ENCODE results near the gene HPD.
"Not testable (repeated sequence)": the region's sequence is repeated elsewhere in the genome, so short reads cannot be mapped to it uniquely, and the experiment has no call there.

The HPD gene

DNA sequence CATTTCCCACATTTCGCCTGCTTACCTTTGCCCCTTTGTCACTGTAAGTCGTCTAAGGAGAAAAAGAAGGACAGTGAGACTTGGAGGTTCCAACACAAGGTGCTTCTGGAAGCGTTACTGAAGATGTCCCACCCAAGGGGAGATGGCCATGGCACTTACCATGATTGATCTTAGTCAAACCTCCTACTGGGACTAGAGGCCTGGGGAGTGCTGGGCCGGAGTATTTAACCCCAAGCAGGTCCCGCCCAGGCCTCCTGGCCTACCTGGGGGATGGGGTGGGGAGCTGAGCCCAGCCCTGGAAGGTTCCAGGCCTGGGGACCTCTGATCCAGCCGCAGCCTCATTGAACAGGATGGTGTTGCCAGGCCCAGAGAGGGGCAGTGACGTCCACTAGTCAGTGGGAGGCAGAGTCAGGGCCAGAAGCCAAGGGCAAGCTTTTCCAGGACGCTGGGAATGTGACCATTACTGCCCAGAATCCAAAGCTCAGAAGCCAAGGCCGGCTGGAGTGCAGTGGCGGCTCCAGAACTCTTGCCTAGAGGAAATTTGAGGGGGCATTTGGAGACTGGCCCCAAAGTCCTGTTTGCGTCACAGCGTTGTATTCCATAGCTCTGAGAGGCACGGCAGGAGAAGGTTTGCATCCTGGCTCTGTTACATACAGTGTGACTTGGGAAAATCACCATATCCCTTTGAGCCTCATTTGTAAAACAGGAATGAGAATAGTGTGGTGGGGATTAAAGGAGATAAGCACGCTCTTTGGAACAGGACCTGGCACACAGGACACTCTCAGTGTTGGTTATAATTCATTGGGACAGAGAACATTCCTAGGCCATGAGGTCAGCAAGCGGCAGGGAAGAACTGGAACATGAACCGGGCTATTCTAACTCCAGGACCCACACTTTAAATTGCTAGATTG, at the start of gene HPD:
TSS of gene HPD (minus strand) at position 198 of the 911 bp plus-strand sequence. CDS start at position 162, 36 bp downstream.
- no peak for DNase-seq (ENCODE audit: low read depth)

DNA sequence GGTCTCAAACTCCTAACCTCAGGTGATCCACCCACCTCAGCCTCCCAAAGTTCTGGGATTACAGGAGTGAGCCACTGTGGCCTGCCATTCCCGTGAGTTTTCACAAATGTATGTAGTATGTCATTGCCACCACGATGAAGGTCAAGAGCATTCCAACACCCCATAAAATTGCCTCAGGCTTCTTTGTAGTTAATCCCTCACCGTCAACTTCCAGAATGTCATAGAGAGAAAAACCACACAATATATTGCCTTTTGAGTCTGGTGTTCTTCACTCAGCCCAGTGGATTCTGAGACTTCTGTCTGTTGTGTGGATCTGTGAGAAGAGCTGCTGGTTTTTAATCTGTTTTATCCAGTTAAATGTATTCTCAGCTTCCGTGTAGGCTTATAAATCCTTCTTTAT, 47.1 kb upstream of the HPD start:
- no peak for DNase-seq (ENCODE audit: low read depth)

DNA sequence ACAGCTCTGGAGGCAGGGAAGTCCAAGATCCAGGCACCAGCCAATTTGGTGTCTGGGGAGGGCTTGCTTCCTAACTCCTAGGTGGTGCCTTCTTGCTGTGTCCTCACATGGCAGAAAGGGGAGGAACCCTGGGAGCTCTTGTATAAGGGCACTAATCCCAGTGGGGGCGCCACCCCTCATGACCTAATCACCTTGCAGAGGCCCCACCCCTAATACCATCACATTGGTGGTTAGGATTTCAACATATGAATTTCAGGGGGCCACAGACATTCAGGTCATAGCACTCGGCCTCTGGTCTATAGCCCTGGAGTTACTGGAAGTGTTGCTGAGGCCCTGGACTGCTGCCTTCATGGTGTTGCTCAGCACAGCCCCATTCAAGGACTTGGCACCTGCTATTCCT, 44.5 kb upstream of the HPD start:
- no peak for DNase-seq (ENCODE audit: low read depth)

DNA sequence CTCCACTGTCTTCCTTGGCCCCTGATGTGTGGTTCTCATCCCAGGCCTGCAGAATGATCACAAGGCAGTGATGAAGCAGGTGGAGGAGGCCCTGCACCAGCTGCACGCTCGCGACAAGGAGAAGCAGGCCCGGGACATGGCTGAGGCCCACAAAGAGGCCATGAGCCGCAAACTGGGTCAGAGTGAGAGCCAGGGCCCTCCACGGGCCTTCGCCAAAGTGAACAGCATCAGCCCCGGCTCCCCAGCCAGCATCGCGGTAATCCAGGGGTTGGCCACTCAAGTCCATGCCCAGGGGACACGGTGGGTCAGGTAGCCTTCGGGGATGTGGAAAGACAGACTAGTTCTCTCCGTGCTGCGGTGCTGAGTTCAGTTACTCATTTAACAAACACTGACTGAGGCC, 40.9 kb upstream of the HPD start:
- DNase-seq (ENCODE audit: low read depth), result no peak

DNA sequence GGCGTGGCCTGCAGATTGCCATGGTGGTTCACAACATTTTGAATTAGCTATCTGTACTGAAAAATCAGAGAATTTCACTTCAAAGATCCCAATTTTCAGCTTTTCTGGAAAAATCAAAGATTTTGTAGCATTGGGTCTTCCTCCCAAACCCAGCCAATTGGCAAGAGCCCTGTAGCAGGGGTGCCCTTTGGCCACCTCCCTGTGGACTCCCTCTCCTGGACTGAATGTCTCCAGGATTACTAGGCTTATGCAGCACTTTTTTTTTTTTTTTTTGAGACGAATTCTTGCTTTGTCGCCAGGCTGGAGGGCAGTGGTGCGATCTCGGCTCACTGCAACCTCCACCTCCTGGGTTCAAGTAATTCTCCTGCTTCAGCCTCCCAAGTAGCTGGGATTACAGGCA, 39.6 kb upstream of the HPD start:
- DNase-seq (ENCODE audit: low read depth), result no peak

DNA sequence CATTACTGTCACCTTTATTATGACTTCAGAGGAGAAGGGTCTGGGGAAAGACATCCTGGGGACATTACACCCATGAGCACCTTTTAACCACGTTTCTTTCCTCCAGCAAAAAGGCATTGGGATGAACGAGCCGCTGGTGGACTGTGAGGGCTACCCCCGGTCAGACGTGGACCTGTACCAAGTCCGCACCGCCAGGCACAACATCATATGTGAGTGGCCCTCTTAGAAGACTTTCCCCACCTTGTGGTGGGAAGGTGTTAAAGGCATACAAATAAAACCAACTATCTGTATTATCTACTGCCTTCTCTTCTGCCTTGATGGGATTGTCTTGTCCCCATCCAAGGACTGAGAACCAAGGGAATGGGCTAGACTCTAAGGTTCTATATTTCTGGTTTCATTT, 36.0 kb upstream of the HPD start:
- no peak for DNase-seq (ENCODE audit: low read depth)

DNA sequence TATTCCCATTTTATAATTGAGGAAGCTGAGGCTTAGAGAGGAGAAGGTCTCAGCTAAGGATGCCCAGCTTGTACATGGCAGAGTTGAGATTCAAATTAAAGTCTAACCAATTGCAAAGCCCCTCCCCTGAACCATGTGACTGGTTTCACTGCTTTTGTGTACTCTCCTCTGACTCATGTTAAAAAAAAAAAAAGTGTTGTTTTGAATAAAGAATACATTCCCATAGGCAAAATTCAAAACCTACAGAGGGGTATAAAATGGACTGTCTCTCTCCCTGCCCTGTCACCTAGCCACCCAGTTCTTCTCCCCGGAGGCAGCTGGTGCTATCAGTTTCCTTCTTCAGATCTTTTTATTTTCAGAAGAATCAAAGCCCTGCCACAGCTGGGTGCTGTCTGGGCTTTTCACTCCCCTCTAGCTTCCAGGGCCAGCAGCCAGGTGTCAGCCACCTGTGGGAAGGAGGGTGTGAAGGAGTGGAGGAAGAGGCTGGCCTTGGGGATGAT, 35.4 kb upstream of the HPD start:
- no peak for DNase-seq (ENCODE audit: low read depth)

DNA sequence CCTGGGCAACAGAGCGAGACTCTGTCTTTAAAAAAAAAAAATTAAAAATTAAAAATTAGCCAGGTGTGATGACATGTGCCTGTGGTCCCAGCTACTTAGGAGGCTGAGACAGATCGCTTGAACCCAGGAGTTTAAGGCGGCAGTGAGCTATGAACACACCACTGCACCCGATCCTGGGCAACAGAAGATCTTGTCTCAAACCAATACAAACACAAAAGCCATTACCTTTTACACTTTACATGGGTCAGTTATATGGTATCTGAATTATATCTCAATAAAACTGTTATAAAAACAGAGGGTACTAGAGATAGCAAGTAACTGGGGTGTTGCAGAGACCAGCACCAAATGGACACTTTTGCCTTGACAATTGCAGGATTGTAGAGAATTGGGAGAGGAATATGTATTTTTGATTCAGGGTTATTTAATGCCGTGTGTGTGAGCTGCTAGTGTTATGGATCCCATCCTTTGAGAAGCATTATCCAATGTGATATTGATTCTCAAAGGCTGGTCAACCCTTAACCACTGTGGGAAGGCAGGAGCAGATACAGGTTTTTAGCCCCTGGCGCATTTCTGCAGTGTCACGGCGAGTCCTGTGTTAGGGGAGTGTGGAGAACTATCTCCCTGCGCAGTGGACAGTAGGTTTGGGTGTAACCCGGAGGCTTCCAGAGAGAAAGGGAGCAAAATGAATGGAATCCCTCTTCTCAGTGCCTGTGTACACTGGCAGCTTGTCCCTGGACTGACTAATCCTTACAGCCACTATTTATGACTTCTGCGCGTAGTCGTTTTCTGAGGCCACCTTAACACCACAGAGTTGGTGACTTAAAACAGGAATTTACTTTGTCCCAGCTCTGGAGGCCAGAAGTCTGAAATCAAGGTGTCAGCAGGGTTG, 34.3 kb upstream of the HPD start:
- no peak for DNase-seq (ENCODE audit: low read depth)

DNA sequence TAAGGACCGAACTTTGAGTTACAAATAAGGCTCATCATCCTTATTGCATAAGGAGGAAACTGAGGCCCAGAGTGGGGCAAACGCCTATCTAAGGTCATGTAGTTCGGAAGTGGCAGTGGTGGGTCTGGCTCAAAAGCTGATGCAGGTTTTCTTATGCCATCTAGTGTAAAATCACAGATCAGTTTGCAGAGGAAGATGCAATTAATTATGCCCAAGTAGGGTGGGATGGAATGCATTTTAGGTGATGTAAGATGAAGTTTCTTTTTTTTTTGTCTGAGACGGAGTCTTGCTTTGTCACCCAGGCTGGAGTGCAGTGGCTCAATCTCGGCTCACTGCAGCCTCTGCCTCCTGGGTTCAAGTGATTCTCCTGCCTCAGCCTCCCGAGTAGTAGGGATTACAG, 31.0 kb upstream of the HPD start:
- DNase-seq (ENCODE audit: low read depth), result not testable (repeated sequence)

DNA sequence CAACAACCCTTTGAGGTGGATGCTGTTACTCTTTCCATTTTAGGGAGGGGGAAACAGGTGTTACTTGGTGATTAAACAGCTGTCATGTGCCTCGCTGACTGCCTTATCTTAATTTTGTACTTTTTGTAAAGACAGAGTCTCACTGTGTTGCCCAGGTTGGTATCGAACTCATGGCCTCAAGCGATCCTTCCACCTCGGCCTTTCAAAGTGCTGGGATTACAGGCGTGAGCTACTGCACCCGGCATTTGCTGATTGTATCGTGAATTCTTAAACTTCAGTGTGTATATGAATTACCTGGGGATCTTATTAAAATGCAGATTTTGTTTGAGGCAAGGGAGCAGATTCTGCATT, 30.6 kb upstream of the HPD start:
- peak; percentile 32 for DNase-seq (ENCODE audit: low read depth)

DNA sequence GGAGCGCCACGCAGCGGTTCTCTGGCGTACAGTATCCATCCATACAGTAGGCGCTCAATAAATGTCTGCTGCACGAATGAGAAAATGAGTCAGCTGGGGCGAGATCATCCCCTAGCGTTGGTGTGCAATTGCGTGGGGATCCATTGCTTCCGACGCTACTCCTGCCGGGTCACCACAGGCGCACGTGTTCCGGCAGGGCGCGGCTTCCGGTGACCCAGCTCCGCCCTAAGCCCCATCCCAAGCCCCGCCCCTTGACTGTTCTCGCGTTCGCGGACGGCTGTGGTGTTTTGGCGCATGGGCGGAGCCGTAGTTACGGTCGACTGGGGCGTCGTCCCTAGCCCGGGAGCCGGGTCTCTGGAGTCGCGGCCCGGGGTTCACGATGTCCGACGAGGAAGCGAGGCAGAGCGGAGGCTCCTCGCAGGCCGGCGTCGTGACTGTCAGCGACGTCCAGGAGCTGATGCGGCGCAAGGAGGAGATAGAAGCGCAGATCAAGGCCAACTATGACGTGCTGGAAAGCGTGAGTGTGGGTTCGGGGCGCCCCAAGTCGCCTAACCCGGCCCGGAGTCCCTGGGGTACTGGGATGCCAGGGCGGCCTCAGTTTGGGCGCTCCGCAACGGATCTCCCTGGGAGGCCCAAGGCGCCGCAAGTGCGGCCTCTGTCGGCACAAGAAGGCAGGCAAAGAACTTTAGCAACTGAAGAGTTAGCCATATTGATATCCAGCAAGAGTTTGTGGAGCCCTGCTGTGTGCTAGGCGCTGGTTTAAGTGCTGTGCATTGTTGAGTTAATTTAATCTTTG, 30.0 kb upstream of the HPD start, which contains the start of gene PSMD9:
TSS of gene PSMD9 (plus strand) at position 313 of the 796 bp plus-strand sequence. CDS start at position 380, 67 bp downstream.
- DNase-seq (ENCODE audit: low read depth), result peak; percentile 98

DNA sequence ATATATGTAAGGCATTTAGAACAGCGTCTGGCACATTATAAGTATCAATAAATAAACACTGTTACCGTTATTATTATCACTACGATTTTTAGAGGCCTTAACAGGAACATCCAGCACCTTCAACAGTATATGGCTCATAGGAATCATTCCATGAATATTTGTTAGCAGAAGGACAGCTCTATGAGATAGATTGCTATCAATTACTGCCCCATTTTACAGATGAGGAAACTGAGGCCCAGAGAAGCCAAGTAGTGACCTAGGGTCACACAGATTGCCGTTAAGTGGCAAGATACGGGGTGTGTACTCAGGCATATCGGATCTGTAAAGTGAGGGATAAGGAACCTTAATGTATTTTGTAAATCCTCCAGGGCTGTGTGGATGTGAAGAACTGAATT, 29.4 kb upstream of the HPD start:
- no peak for DNase-seq (ENCODE audit: low read depth)

DNA sequence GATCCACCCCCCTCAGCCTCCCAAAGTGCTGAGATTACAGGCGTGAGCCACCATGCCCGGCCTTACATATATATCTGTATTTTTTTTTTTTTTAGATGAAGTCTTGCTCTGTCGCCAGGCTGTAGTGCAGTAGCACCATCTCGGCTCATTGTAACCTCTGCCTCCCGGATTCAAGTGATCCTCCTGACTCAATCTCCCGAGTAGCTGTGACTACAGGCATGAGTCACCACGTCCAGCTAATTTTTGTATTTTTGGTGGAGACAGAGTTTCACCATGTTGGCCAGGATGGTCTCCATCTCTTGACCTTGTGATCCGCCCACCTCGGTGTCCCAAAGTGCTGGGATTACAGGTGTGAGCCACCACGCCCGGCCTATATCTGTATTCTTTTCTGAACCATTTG, 26.5 kb upstream of the HPD start:
- not testable (repeated sequence) for DNase-seq (ENCODE audit: low read depth)

DNA sequence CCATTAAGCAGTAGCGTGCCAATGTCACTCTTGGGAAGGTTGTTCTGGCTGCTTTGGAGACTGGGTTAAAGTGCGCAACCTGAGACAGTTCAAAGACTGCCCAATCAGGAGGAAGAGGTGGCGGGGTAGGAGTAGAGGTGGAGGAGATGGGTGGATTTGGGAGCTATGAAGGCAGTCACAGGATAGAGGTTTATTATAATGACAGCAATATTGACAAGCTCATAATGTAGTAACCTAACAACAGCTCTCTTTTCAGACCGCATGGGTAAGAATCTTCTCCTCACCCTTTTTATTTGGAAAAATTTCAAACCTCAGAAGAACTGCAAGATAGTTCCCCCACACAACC, 24.6 kb upstream of the HPD start:
- DNase-seq (ENCODE audit: low read depth), result no peak

DNA sequence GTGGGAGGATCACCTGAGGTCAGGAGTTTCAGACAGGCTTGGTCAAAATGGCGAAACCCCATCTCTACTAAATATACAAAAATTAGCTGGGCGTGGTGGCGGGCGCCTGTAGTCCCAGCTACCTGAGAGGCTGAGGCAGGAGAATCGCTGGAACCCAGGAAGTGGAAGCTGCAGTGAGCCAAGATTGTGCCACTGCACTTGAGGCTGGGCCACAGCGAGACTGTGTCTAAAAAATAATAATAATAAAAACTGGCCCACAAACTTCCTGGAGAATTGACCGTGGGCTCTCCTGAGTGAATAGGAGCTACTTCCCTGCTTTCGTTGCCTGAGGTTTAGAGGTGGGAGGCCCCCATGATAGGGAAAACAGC, 17.4 kb upstream of the HPD start:
- not testable (repeated sequence) for DNase-seq (ENCODE audit: low read depth)

DNA sequence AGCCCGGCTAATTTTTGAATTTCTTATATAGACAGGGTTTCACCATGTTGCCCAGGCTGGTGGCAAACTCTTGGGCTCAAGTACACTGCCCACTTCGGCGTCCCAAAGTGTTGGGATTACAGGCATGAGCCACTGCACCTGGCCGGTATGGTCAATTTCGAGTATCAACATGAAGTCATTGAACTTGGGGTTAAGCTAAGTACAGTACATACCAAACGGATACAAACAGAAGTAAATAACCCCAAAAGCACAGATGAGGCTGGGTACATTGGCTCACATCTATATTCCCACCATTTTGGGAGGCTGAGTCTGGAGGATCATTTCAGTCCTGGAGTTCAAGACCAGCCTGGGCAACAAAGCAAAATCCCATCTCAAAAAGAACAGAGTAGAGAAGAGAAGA, 16.9 kb upstream of the HPD start:
- no peak for DNase-seq (ENCODE audit: low read depth)

DNA sequence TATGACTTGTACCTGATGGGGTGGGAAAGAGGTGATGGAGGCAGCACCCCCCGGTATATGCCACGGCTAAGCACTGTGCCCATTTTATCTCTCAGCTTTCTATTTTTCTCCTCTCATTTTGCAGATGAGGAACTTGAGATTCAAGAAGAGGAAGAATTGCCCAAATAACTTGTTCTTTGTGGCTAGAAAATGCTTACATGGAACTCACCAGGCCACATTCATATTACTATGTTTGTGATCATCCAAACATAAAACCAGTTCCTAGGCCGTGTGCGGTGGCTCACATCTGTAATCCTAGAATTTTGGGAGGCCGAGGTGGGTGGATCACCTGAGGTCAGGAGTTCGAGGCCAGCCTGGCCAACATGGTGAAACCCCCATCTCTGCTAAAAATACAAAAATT, 15.4 kb upstream of the HPD start:
- no peak for DNase-seq (ENCODE audit: low read depth)

DNA sequence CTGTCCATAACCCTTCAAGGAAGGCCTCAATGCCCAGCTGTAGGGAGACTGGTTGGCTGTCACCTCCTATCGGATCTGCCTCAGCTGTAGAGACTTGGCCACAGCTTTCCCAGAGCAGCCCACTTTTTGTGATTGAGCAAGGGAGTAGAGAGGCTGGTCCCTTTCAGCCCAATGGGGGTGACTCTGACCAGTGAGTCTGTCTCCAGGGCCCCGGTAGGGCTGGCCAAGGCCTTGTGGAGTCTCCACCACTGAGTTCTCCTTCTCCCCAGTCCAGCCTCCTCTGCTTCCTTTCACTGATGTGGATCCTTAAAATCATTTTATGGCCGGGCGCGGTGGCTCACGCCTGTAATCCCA, 14.5 kb upstream of the HPD start:
- no peak for DNase-seq (ENCODE audit: low read depth)

DNA sequence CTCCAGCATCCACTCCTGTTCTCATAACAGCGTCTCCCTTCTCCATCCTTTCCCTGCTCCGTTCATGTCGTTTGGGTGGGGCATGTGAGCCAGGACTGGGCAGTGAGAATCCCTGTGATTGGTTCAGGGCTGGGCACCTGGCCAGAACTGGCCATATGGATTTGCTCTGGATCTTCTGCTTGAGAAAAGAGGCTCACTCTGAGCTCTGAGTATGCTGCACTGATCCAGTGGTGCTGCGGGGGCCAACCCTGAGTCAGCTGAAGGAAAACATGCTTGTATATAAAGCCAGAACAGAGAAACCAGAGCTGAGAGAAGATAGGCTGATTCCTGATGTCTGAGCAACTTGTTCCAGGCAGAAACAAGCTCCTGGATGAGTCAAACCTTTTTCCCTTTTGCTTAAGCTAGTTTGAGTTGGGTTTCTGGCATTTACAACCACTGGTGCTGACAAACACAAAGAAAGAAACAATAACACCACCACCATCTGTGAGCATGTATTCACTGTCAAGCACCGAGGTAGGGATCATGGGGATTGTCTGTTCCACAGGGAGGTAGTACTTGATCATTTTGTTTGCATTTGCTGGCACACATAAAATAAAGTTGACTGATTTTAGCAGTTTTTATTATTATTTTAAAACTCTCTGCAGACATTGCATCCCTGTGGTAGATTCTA, 14.0 kb upstream of the HPD start:
- no peak for DNase-seq (ENCODE audit: low read depth)

DNA sequence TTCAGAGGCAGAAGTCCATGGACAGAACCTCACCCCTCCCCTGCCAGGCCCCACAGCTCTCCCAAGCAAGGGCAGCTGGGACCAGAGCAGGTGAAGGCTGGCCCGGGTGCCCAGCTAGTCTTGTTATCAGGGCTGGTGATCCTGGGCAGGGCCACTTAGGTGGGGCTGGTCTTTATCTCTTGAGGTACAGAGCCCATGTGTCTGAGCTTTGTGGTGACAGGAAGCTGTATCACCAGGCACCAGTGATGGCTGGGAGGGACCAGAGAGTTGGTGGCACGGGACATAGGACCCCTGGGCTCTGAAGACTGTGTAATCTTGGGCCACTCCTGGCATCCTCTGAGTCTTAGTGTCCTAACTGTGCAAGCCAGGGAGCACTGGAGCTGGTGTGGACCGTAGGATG, 12.8 kb upstream of the HPD start:
- DNase-seq (ENCODE audit: low read depth), result peak; percentile 68

DNA sequence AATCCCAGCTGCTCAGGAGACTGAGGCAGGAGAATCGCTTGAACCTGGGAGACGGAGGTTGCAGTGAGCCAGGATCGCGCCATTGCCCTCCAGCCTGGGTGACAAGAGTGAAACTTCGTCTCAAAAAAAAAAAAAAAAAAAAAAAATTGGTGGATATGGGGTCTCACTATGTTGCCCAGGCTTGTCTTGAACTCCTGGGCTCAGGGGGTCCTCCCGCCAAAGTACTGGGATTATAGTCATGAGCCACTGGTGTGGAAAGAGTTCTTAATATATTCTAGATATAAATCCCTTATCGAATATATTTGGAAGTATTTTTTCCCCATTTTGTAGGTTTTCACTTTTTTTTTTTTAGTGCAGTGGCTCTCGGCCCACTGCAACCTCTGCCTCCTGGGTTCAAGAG, 10.6 kb upstream of the HPD start:
- DNase-seq (ENCODE audit: low read depth), result not testable (repeated sequence)

DNA sequence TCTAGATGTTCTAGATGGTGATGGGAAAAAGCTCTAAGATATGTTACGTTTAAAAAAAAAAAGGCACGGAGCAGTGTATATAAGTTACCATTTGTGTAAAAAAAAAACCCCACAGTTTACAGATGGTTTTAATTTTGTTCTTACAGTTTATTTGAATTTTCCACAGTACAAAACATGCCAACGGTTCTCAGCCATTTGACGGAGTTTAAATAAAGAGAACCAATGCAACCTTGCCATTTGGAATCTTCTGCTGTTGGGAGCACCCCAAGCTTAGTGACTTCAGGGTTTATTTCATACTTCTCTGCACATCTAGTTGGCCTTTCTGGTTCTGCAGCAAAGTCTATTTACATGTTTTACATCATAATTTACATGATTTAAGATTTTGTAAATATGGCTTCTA, 7.7 kb upstream of the HPD start:
- DNase-seq (ENCODE audit: low read depth), result no peak
